Omental fat pad (tissue), 4 donors: ENCODE data around the gene MCUR1. TPM values are rescaled to one million over a fixed set of nuclear protein-coding genes. Genes with fewer than 3 reads are reported as not detected.
"Not testable (repeated sequence)": the region's sequence is repeated elsewhere in the genome, so short reads cannot be mapped to it uniquely, and the experiment has no call there.

Source experiments
- ATAC-seq: fragments of 150-250 bp; one replicate; pipeline ENCODE4 v1.9.1; 2016; ENCODE audit warnings: mild to moderate bottlenecking, moderate library complexity; ENCODE audit not compliant: low FRiP score
- DNase-seq: peaks from one replicate; pipeline ENCODE4 v3.0.0-alpha.2; 2019; ENCODE audit warnings: low spot score
- CTCF ChIP-seq, 3 donors: fragments of 450-650 bp; IDR thresholded peaks; one replicate each; pipeline ENCODE4 v1.5.1; 2016 to 2017; ENCODE audit warnings: antibody characterized with exemption in 3 of 3, mild to moderate bottlenecking in 3 of 3, moderate library complexity in 2 of 3
- total RNA-seq, 4 donors: library from RNA; depleted of rRNA; stranded (reverse); fragments of >200 nt; gene quantifications; one replicate each; pipeline ENCODE4 v1.1.0, GENCODE V29; 2016

The MCUR1 gene
- 10 to 100 TPM in 3 of 4 donors, 1 to 10 TPM in 1; 7.7 to 12.3 (median 11.8) TPM for total RNA-seq

GRCh38 chr6:13814176-13814937 lies at the start of gene MCUR1:
TSS of gene MCUR1 (minus strand) at chr6:13814557. CDS start at chr6:13814429, 128 bp downstream.
- ATAC-seq (peak; percentile 95), DNase-seq (peak; percentile 54)
- no peak for TF ChIP-seq CTCF (IDR thresholded peaks at IDR 0.05)

- DNase-seq (no peak), ATAC-seq (no peak)
- no peak for TF ChIP-seq CTCF (IDR thresholded peaks at IDR 0.05)
Observed at GRCh38 chr6:13863699-13864155, 49.4 kb upstream of the MCUR1 start.

- ATAC-seq, DNase-seq: not testable (repeated sequence)
Observed at GRCh38 chr6:13860556-13861185, 46.3 kb upstream of the MCUR1 start.

GRCh38 chr6:13859871-13860555 lies 45.7 kb upstream of the MCUR1 start:
- no peak for ATAC-seq
- TF ChIP-seq CTCF (IDR thresholded peaks at IDR 0.05), result no peak
- DNase-seq, result no peak

- ATAC-seq, result no peak
- no peak for DNase-seq
- no peak for TF ChIP-seq CTCF (IDR thresholded peaks at IDR 0.05)
Observed at GRCh38 chr6:13854716-13855250, 40.4 kb upstream of the MCUR1 start.

GRCh38 chr6:13853871-13854270 lies 39.5 kb upstream of the MCUR1 start:
- ATAC-seq (no peak), DNase-seq (no peak)
- TF ChIP-seq CTCF (IDR thresholded peaks at IDR 0.05), result no peak

GRCh38 chr6:13851803-13852202 lies 37.4 kb upstream of the MCUR1 start:
- TF ChIP-seq CTCF (IDR thresholded peaks at IDR 0.05), result no peak
- no peak for DNase-seq
- no peak for ATAC-seq
